Epithelial cell of proximal tubule (primary cell): ENCODE results near the gene PSMD13. TPM values are rescaled to one million over a fixed set of nuclear protein-coding genes. Genes with fewer than 3 reads are reported as not detected.
A peak's percentile ranks its signal among the peaks of the same experiment; 100 is the strongest.

ENCODE experiments used
- DNase-seq: peaks from one replicate; pipeline ENCODE4 v3.0.0-alpha.2; 2011; ENCODE audit warnings: low read depth
- H3K4me3 ChIP-seq: 2 replicates; pipeline ENCODE4 v1.5.1; 2011; ENCODE audit warnings: low read depth, mild to moderate bottlenecking, low read length
- total RNA-seq: library from RNA; depleted of rRNA; stranded (reverse); fragments of >200 nt; gene quantifications from 2 replicates; pipeline ENCODE4 v1.2.3, GENCODE V29; 2015
- TF ChIP-seq, protein P1 (sequence below): conservative IDR thresholded peaks from 2 replicates; pipeline ENCODE4 v1.5.1; 2012; ENCODE audit warnings: low read depth, mild to moderate bottlenecking, low read length

The PSMD13 gene
- total RNA-seq, 1 donor from 2014 or later: 222 TPM

DNA sequence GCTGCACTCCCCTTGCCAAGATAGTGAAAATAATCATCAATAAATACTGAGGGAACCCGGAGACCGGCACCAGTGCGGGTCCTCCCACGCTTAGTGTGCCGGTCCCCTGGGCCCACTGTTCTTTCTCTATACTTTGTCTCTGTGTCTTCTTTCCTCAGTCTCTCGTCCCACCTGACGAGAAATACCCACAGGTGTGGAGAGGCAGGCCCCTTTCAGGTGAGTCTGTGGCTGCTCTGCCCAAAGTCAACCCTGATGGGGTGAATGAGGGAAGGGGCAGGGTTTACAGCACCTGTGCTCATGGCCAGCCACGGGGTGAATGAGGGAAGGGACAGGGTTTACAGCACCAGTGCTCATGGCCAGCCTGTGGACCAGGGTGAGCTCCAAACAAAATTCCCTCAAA, 34.3 kb upstream of the PSMD13 start:
- no peak for DNase-seq
- TF ChIP-seq, protein P1, sequence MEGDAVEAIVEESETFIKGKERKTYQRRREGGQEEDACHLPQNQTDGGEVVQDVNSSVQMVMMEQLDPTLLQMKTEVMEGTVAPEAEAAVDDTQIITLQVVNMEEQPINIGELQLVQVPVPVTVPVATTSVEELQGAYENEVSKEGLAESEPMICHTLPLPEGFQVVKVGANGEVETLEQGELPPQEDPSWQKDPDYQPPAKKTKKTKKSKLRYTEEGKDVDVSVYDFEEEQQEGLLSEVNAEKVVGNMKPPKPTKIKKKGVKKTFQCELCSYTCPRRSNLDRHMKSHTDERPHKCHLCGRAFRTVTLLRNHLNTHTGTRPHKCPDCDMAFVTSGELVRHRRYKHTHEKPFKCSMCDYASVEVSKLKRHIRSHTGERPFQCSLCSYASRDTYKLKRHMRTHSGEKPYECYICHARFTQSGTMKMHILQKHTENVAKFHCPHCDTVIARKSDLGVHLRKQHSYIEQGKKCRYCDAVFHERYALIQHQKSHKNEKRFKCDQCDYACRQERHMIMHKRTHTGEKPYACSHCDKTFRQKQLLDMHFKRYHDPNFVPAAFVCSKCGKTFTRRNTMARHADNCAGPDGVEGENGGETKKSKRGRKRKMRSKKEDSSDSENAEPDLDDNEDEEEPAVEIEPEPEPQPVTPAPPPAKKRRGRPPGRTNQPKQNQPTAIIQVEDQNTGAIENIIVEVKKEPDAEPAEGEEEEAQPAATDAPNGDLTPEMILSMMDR: no peak
- H3K4me3 ChIP-seq: no peak overlapping the region

DNA sequence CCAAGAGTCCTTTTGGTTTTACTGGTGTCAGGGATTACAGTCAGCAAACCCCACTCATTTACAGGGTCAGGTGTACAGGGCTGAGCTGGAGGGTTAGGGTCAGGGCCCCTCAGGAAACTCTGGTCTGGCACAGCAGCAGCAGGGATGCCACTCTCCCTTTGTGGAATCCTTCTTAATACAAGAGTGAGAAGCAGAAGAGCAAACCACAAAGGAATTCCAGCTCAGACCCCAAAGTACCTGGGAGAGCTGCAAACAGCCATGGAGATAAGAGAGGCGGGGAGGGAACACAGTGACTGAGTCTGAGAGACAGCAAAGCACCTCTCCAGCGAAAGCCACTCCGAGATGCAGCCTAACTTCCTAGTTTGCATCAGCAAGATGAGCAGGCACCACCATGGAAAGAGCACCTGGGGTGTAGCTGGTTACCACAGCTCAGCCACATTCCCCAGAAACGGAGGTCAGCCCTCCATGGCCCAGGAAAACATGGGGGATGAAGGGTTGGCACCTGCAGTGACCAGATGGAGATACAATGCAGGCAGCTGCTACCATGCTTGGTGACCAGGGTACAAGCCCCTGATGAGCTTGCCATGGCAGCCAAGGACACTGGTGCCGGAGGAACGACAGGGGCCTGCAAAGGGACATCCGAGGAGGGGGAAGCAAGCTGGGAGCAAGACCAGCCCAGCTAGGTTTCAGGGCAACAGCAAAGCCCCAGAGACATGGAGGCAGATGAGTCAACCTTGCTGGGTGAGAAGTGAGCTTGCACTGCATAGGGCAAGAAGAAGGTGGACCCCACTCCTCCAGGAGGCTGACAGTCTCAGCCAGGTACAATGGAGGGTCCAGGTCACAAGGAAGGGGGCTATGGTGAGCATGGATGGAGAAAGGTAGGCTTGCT, 33.5 kb upstream of the PSMD13 start:
- no peak for DNase-seq
- TF ChIP-seq, protein P1: no peak
- H3K4me3 ChIP-seq: no peak overlapping the region

DNA sequence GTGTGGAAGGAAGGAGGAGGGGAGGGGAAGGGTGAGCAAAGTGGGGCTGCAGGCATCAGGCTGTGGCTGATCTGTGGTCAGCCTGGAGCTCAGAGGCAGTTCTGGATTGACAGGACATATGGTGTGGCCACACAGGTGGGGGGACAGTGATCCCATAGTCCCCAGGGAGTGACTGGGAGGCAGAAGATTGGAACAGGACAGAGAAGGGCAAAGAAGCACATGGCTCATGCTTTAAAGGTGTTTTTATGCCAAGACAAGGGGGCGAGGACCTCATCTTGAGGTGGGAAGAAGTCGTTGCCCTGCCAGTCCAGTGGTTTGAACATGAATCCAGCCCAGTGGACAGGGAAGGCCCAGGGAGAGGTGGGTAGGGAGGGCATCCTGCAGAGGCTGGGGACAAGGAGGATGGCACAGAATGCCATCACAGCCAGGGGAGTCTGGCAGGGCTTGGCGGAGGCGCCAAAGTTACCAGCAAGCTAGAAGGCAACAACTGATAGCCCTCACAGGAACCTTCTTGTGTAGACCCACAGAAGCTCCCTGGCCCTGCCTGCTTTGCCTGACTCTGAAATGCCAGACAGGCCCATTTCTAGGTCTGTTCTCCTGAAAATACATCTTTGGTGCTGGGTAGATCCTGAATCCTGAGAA, 32.7 kb upstream of the PSMD13 start:
- TF ChIP-seq, protein P1: no peak
- H3K4me3 ChIP-seq: no peak overlapping the region
- DNase-seq: no peak

DNA sequence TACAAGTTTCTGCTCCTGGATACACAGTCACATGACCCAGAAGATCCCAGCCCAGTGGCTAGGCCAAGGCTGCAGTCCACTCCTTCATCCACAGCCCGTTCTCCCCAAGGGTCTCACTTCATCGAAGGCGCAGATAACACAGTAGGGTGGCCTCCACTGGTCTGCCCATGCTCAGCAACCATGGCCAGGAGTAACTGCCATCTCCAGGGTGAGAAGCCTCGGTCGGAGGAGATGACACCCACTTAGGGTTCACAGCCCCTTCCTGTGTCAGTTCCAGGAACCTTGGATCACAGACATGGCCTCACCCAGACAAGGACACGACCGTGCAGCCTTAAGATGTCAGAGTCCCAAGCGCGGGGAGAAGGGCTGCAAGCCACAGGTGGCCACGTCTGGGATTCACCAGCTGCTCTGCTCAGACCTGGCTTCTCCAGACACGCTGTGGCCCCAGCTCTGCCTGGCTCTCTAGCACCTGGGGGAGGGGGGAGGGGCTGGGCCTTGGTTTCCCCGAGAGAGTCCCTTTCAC, 32.1 kb upstream of the PSMD13 start:
- no peak for DNase-seq
- no peak overlapping the region for H3K4me3 ChIP-seq
- TF ChIP-seq, protein P1: no peak

DNA sequence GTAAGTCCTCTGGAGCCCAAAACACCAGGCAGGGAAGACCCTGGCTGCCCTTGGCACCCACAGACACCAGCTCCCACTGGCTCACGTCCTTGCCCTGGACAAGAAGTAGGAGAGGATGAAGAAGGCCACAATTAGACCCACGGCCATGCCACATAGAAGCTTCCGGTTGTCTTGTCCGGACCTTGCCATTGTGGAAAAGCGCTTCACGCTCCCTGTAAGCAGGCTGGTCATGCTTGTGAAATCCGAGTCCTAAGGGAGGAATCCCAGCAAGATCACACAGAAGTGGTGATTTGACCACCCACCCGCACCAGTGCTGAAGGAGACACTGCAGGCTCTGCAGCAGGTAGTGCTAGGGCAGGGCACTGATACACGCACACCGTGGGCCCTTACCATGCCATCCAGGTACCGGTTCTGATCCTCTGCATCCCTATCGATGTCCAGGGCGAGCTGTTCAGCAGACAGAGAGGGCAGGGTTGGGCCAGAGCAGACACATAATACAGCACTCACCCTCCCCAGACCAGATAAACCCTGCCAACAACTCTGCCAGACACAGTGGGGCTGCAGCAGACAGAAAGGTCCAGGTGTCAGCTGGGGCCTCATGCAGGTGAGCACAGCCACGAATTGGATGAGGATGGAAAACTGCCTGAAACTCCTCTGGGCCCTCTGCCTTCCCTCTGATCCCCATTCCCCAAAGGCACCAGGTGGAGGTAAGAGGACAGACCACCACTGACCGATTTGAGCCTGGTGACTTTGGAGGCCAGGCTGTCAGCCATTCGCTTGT, 31.4 kb upstream of the PSMD13 start:
- no peak for DNase-seq
- TF ChIP-seq, protein P1: no peak
- H3K4me3 ChIP-seq: peak overlapping the region; percentile 99

DNA sequence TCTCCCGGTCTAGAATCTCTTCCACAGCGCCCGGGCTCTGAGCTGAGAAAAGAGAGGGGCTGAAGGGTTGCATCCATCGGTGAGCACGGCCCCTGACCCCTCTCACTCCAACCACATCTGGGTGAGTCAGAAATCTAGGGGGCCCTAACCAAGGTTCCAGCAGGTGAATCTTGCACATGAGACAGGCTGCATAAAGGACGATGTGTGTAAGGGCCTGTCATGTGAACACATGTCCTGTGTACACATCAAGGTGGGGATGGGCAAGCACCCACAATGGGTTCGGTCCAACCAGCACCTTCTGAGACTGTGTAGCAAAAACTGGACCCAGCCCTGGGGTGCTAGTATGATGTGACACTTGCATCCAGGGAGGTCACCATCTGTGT, 30.8 kb upstream of the PSMD13 start:
- TF ChIP-seq, protein P1: no peak
- H3K4me3 ChIP-seq: peak overlapping the region; percentile 99
- DNase-seq: no peak
